Cerebellar nuclear complex (tissue), 1 donor: Measurements from ENCODE around the gene BRCA2.
"Not testable (repeated sequence)": the region's sequence is repeated elsewhere in the genome, so short reads cannot be mapped to it uniquely, and the experiment has no call there.

ENCODE experiments used
- DNase-seq, 2 experiments: peaks; one replicate each; lab custom pipeline; 2025; lab: John Stamatoyannopoulos, UW

BRCA2 gene

DNA sequence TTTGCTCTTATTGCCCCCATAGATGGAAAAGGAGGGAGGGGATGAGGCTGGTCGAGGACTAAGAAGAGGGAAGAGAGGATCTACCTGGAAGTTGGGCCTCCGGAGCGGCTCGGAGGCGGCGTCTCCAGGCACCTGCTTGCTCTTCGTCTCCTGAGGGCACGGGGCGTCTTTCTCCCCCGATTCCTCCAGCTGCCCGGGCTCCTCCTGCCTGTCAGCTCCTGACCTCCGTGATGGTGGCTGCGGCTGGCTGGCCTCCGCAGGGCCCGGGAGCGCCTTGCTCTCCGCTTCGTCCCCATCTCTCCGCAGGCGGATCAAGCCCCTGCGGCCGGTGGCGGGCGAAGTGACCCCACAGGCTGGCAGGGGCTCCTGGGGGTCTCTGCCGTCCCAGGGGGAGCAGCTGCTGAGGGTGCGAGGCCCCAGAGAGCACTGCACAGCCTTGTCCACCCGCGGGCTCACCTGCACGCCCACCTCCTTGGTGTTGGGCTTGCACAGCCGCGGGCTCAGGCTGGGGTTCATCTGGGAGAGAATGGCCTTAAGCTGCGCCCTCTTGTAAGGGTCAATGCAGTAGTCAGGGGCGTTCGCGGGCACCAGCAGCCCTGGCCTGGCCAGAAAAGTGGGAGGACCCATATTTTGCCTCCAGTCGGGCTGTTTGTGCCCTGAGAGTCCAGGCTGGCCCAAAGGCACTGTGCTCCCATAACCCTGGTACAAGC lies 4.0 kb upstream of the BRCA2 start:
- no peak for DNase-seq

DNA sequence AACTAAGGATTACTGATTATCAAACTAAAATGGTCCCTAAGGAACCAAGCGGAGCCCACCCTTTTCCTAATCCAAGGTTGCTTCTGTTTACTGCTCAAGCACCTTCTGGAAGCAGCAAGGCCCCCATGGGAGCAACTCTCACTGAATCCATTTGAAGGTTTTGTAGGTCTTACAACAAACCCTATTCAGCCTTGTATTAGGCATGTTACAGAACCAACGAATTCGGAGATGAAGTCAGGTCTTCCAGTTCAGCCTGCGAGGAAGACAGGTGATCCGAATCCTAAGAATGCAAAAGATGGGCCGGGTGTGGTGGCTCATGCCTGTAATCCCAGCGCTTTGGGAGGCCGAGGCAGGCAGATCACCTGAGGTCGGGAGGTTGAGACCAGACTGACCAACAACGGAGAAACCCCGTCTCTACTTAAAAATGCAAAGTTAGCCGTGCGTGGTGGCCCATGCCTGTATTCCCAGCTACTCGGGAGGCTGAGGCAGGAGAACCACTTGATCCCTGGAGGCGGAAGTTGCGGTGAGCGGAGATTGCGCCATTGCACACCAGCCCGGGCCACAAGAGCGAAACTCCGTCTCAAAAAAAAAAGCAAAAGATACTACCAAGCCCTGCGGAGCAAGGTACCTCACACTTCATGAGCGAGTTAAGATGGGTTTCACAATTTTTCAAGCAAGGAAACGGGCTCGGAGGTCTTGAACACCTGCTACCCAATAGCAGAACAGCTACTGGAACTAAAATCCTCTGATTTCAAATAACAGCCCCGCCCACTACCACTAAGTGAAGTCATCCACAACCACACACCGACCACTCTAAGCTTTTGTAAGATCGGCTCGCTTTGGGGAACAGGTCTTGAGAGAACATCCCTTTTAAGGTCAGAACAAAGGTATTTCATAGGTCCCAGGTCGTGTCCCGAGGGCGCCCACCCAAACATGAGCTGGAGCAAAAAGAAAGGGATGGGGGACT lies 754 bp upstream of the BRCA2 start:
- DNase-seq: no peak

DNA sequence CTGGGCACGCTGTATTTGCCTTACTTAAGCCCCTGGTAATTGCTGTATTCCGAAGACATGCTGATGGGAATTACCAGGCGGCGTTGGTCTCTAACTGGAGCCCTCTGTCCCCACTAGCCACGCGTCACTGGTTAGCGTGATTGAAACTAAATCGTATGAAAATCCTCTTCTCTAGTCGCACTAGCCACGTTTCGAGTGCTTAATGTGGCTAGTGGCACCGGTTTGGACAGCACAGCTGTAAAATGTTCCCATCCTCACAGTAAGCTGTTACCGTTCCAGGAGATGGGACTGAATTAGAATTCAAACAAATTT lies 676 bp downstream of the BRCA2 start:
- DNase-seq: no peak

DNA sequence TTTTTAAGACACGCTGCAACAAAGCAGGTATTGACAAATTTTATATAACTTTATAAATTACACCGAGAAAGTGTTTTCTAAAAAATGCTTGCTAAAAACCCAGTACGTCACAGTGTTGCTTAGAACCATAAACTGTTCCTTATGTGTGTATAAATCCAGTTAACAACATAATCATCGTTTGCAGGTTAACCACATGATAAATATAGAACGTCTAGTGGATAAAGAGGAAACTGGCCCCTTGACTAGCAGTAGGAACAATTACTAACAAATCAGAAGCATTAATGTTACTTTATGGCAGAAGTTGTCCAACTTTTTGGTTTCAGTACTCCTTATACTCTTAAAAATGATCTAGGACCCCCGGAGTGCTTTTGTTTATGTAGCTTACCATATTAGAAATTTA lies 1.2 kb downstream of the BRCA2 start:
- DNase-seq: no peak

DNA sequence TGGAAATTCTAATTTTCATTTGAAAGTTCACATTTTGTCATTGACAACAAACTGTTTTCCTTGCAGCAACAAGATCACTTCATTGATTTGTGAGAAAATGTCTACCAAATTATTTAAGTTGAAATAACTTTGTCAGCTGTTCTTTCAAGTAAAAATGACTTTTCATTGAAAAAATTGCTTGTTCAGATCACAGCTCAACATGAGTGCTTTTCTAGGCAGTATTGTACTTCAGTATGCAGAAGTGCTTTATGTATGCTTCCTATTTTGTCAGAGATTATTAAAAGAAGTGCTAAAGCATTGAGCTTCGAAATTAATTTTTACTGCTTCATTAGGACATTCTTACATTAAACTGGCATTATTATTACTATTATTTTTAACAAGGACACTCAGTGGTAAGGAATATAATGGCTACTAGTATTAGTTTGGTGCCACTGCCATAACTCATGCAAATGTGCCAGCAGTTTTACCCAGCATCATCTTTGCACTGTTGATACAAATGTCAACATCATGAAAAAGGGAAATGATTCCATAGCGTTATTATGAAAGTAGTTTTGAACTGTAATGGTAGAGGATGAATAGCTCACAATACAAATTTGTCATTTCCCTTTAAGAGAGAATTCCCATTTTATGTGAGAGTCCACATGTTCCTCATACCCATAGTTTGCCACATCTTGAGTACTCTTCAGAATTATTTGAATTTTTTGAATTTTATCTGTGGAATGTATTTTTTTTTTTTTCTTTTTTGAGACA lies 2.6 kb downstream of the BRCA2 start:
- DNase-seq: no peak

DNA sequence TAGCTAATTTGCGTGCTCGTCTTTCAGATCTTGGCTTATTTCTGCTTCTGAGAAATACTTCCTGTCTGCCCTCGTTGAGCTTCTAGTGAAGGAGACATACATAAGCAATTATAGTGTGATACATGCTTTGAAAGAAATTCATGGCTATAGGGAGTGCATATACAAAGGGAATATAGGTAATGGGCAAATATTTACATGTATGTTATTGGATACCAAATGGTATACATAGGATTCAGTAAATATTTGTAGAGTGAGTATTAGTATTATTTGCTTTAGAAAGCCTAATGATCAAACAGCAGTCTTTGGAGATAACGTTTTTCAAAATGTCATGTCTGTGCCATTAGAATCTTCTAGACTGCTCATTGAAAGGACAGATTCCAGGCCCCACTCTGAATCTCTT lies 5.2 kb downstream of the BRCA2 start:
- no peak for DNase-seq

DNA sequence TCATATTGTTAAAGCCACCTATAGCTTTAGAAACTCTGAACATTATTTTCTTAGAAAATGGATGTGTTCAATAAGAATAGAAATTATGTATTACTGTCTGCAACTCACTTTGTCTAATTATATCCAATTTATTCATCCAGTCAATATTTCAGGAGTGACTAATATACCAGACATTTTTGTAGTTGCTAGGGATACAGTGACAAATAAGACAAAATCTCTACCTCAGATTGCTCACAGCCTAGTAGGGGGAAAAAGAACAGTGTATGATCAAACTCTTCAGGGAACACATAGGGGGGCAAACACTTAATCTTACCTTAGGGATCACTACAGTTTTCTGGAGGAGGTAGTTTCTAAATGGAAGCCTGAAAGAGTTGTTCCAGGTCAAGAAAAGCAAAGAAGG lies 8.6 kb downstream of the BRCA2 start:
- no peak for DNase-seq

DNA sequence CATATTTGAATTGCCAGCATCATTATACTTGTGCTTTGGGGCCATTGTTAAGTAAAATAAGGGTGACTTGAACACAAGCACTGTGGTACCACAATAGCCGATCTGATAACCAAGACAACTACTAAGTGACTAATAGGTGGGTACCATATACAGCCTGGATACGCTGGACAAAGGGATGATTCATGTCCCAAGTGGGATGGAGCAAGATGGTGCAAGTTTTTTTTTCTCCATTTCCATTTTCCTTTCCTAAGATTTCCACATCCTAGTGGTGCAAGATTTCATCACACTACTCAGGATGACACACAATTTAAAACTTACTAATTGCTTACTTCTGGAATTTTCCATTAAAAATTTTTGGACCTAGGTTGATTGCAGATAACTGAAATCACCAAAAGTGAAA lies 15.1 kb downstream of the BRCA2 start:
- no peak for DNase-seq

DNA sequence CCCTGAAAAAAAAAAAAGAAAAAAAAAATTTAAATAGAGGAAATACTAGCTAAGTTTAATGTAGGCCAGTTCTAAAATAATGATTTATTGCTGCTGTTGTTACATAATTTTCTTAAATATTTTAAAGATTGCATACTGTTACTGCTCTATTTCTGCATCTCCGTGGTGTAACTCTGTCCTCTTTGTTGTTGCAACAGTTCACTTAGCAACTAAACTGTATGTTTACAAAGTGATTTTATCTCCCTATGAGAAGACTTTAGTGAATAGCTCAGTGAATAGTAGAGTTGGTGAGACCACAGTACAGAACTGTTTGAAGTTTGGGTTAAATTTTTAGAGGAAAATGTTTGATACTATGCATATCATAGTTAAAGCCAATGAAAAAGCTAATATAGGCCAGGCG lies 19.4 kb downstream of the BRCA2 start:
- no peak for DNase-seq

DNA sequence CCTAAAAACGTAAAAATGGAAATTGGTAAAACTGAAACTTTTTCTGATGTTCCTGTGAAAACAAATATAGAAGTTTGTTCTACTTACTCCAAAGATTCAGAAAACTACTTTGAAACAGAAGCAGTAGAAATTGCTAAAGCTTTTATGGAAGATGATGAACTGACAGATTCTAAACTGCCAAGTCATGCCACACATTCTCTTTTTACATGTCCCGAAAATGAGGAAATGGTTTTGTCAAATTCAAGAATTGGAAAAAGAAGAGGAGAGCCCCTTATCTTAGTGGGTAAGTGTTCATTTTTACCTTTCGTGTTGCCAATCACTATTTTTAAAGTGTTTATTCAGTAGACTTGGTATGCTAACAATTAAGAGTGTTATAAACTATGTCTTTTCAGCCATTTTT lies 25.6 kb downstream of the BRCA2 start:
- no peak for DNase-seq

DNA sequence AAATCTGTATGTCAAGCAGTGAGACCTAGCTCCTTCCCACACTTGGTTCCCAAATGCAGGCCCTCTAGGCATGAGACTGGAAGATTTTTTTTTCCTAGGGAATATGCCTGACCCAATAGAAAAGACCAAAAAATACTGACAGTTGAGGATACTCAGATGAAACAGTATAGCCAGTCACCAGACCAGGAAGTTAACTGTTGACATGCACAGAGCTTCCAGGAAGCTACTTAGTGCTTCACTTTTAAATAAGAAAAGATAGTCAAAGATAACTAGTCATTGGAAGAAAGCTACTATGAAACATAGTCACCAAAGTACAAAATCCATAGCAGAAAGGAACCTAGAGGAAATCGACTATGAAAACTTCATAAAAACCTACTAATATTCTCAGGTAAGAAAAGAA lies 32.3 kb downstream of the BRCA2 start:
- DNase-seq: no peak

DNA sequence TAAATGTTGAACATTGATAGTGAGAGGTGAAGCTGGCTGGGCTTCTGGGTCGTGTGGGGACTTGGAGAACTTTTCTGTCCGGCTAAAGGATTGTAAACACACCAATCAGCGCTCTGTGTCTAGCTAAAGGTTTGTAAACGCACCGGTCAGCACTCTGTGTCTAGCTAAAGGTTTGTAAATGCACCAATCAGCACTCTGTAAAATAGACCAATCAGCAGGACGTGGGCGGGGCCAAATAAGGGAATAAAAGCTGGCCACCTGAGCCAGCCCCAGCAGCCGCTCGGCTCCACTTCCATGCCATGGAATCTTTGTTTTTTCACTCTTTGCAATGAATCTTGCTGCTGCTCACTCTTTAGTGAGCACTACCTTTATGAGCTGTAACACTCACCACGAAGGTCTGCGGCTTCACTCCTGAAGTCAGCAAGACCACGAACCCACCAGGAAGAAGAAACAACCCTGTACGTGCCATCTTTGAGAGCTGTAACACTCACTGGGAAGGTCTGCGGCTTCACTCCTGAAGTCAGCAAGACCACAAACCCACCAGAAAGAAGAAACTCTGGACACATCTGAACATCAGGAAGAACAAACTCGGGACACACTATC lies 35.6 kb downstream of the BRCA2 start:
- DNase-seq: not testable (repeated sequence)

DNA sequence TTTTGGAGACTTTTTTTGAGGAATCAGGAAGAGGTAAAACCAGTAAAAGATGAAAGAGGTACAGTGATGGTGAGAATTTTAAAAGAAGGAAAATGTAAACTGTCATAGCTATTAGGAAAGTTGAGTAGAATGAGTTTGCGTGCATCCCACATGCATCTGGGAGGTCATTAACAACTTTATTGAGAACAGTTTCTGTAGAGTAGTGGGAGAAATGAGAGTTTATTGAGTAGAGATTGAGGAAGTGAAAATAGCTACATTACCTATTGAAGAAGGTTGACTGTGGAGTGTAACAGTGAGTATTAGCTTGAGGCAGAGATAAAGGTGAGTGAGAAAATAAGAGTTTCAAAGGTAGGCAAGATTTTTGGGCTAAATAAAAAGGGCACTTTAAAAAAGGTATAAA lies 38.7 kb downstream of the BRCA2 start:
- DNase-seq: no peak

DNA sequence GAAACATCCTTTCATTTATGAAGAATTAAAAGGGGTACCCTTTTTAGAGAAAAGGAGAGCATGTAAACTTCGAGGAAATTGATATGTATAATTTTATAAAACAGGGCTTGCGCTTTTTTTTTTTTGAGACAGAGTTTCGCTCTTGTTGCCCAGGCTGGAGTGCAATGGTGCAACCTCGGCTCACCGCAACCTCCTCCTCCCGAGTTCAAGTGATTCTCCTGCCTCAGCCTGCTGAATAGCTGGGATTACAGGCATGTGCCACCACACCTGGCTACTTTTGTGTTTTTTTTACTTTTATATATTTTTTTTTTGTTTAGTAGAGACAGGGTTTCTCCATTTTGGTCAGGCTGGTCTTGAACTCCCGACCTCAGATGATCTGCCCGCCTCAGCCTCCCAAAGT lies 40.6 kb downstream of the BRCA2 start:
- DNase-seq: not testable (repeated sequence)

DNA sequence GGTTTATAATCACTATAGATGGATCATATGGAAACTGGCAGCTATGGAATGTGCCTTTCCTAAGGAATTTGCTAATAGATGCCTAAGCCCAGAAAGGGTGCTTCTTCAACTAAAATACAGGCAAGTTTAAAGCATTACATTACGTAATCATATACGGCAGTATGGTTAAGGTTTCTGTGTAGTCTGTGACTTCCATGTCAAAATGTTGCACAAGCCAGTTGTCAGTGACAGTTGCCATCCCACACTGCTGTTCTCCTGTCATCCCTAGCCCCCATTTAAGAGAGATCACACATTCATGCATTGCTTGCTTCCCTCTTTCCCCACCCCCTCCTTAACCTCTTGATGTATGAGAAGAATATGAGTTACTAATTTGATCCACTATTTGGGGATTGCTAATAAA lies 47.3 kb downstream of the BRCA2 start:
- no peak for DNase-seq

DNA sequence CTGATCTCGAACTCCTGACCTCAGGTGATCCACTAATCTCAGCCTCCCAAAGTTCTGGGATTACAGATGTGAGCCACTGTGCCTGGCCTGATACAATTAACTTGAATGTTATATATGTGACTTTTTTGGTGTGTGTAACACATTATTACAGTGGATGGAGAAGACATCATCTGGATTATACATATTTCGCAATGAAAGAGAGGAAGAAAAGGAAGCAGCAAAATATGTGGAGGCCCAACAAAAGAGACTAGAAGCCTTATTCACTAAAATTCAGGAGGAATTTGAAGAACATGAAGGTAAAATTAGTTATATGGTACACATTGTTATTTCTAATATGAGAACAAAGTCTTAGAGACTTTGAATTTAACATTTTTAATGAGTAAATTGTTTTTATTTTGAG lies 55.5 kb downstream of the BRCA2 start:
- no peak for DNase-seq

DNA sequence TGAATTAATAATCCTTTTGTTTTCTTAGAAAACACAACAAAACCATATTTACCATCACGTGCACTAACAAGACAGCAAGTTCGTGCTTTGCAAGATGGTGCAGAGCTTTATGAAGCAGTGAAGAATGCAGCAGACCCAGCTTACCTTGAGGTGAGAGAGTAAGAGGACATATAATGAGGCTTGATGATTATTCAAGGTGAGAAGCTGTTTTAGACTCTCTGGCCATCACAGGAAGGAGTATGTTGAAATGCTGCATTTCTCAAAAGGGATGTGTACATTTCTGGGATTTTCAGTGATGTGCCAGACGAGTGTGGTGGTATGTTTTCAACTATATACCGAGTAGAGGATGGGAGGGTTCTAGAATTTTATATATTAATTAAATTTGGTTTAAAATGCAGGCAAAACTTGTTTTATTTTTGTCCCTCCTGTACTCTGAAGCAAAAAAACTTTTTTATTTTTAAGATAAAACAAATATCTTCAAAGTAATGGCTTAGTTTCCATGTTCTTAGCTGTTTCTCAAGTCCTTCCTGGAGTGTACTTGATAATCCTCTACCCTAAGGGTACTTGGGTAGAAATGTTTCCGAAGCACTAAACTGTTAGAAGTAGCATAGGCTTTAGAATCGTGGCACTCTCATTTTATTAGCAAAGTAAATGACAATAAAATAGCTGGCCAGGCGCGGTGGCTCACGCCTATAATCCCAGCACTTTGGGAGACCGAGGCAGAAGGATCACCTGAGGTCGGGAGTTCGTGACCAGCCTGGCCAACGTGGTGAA lies 61.5 kb downstream of the BRCA2 start:
- no peak for DNase-seq

DNA sequence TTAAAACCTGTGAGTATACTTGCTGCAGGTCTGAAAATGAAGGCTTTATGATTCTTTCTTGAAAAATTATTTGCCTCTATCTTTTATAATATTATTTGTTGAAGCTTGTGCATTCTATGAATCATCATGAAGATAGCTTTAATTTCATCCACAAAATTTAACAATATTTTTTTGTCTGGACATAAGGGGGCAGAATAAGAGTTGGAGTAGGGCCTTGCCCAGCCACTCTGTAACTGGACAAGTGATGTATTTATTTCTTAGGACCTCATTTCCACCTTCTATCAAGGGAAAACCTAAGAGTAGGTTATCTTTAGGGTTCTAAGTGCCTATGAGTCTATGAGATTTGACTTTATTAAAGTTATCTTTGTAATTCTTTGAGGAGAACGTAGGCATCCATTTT lies 62.7 kb downstream of the BRCA2 start:
- no peak for DNase-seq

DNA sequence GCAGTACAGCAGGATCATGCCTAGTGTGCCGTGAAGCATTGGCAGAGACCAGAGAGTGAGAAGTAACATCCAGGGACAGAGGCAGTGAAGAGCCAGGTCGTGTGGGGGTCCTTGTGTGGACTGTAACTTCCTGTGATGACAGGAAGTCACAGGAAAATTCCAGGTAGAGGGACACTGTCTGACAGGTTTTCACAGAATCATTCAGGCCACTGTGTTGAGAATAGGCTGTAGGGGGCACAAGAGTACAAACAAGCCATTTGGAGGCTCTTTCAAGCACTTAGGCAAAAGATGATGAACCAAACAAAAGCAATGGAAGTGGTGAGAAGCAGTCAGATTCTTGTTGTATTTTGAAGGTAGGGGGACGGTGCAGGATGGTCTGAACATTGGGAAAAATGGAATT lies 66.2 kb downstream of the BRCA2 start:
- no peak for DNase-seq

DNA sequence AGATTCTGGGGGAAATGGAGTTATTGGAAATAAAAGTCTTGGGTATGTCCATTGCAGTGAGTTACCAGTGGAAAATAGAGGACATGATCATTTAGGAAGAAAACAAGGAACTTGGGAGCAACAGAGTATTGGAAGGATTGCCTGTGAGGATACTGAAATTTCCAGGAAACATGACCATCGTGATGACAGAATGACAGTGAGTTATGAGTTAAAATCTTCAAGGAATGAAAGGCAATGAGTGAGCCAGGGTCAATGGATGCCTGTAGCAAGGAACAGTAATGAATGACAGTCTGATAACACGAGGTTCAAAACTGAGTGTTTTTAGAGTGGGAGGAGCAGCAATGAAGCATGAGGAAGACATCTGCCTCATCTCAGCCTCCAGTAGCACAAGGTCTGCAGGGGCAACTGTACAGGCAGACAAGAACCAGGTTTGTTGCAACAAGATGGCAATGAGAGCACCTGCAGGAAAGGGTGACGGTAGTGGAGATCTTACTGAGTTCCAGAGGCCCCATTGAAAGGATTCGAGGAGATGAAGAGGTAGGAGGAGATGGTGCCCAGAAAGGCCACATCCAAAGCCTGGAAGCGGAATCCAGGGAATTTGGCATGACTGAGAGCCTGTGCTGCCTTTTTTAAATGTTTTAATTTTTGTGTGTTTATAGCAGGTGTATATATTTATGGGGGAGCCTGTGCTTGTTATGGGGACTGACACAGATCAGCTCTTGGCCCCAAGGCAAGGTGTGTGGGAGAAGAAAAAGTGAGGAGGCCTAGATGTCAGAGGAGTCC lies 68.7 kb downstream of the BRCA2 start:
- DNase-seq: no peak

DNA sequence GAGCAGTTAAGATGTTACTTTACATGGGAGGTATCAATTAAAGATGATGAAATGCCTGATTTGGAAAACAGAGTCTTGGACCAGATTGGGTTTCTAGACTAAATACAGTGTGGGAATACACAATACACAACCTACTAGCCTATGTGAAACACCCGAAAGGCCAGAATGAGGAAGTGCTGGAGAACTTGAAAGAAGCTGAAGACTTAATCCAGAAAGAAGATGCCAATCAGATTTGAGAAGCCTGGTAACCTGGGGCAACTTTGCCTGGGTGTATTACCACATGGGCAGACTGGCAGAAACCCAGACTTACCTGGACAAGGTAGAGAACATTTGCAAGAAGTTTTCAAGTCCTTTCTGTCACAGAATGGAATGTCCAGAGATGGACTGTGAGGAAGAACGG lies 69.4 kb downstream of the BRCA2 start:
- no peak for DNase-seq
